B cell (primary cell): ENCODE measurements around the gene CRYM. TPM values are rescaled to one million over a fixed set of nuclear protein-coding genes. Genes with fewer than 3 reads are reported as not detected.

Experiments used
- ATAC-seq: fragments of 200-7000 bp; cut with Tn5 transposase; one replicate; pipeline ENCODE4 v1.10.0; 2021; ENCODE audit warnings: low read depth, mild to moderate bottlenecking, moderate number of reproducible peaks, moderate library complexity
- CTCF ChIA-PET: fragments of 350-600 bp; sonication (Branson Sonifier 250); formaldehyde crosslinking; loops from one replicate; lab custom pipeline; 2021; ENCODE audit warnings: antibody characterized with exemption, inconsistent platforms; lab: Charles Lee
- POLR2A ChIA-PET: fragments of 350-600 bp; sonication (Branson Sonifier 250); formaldehyde crosslinking; loops from one replicate; lab custom pipeline; 2021; ENCODE audit warnings: antibody characterized with exemption; lab: Charles Lee
- DNase-seq: peaks from one replicate; pipeline ENCODE4 v3.0.0; 2013
- H2AFZ ChIP-seq: 2 replicates; pipeline ENCODE4 v1.6.1; 2012; ENCODE audit warnings: mild to moderate bottlenecking, low read depth, low read length; ENCODE audit not compliant: insufficient read depth, poor library complexity, severe bottlenecking
- H3K27ac ChIP-seq, 2 donors: 1 replicate in 1 of 2; 2 replicates in 1 of 2; pipeline ENCODE4 v1.5.1; 2012 to 2013; ENCODE audit warnings: low read length in 2 of 2, mild to moderate bottlenecking in 2 of 2, moderate library complexity in 1 of 2
- H3K27me3 ChIP-seq, 4 experiments: fragments of 200-600 bp in 1 of 4; sonication (generic) in 1 of 4; replicated peaks in 1 of 4; 1 replicate in 2 of 4; 2 replicates in 2 of 4; pipeline versions ENCODE4 v1.6.1 to v1.7.0; 2013 to 2016; ENCODE audit warnings: low read length in 3 of 4, mild to moderate bottlenecking in 2 of 4, mixed read lengths in 1 of 4, moderate library complexity in 1 of 4; ENCODE audit not compliant: insufficient read depth in 4 of 4, control insufficient read depth in 3 of 4; ENCODE audit errors: control extremely low read depth in 1 of 4
- H3K36me3 ChIP-seq, 2 experiments: replicated peaks in 1 of 2; 1 replicate in 1 of 2; 2 replicates in 1 of 2; pipeline versions ENCODE4 v1.6.1 to v1.7.1; 2013; ENCODE audit warnings: low read length in 1 of 2; ENCODE audit not compliant: insufficient read depth in 2 of 2, control insufficient read depth in 1 of 2; ENCODE audit errors: control extremely low read depth in 1 of 2, extremely low read depth in 1 of 2
- H3K4me1 ChIP-seq, 2 donors: fragments of 200-600 bp in 1 of 2; sonication (generic) in 1 of 2; 1 replicate in 1 of 2; 2 replicates in 1 of 2; pipeline versions ENCODE4 v1.5.1 to v1.6.1; 2013 to 2017; ENCODE audit warnings: low read length in 2 of 2; ENCODE audit not compliant: control insufficient read depth in 2 of 2, insufficient read depth in 2 of 2
- H3K4me2 ChIP-seq: replicated peaks from 2 replicates; pipeline ENCODE3; 2012; ENCODE audit warnings: mild to moderate bottlenecking, low read depth, low read length; ENCODE audit not compliant: poor library complexity, severe bottlenecking
- H3K4me3 ChIP-seq, 5 experiments: fragments of 200-600 bp in 1 of 5; sonication (generic) in 1 of 5; 1 replicate in 3 of 5; 2 replicates in 2 of 5; pipeline versions ENCODE4 v1.5.1 to v1.7.0; 2011 to 2016; ENCODE audit warnings: low read length in 4 of 5, mild to moderate bottlenecking in 4 of 5, low read depth in 2 of 5, control low read depth in 1 of 5, moderate library complexity in 1 of 5; ENCODE audit not compliant: insufficient read depth in 1 of 5; ENCODE audit errors: control extremely low read depth in 1 of 5, extremely low read depth in 1 of 5
- H3K79me2 ChIP-seq: fragments of 200-600 bp; sonication (generic); one replicate; pipeline ENCODE4 v1.6.0; 2016; ENCODE audit warnings: low read length; ENCODE audit not compliant: control insufficient read depth, insufficient read depth
- H3K9ac ChIP-seq: fragments of 200-600 bp; sonication (generic); 2 replicates; pipeline ENCODE4 v1.6.1; 2017; ENCODE audit warnings: mild to moderate bottlenecking, low read length, moderate library complexity
- H3K9me3 ChIP-seq, 3 donors: one replicate each; pipeline versions ENCODE4 v1.6.1 to v1.7.1; 2013; ENCODE audit warnings: low read length in 2 of 3; ENCODE audit not compliant: control insufficient read depth in 2 of 3, insufficient read depth in 1 of 3; ENCODE audit errors: control extremely low read depth in 1 of 3
- H4K20me1 ChIP-seq: 2 replicates; pipeline ENCODE4 v1.6.0; 2012; ENCODE audit warnings: mild to moderate bottlenecking, low read length; ENCODE audit not compliant: insufficient read depth, control insufficient read depth, poor library complexity, severe bottlenecking
- H3K27ac Mint-ChIP-seq: one replicate; pipeline ENCODE4 v1.8.0; 2021; ENCODE audit warnings: mixed read lengths
- H3K27me3 Mint-ChIP-seq: one replicate; pipeline ENCODE4 v1.8.0; 2021; ENCODE audit warnings: mixed read lengths
- H3K4me1 Mint-ChIP-seq: one replicate; pipeline ENCODE4 v1.8.0; 2021; ENCODE audit warnings: mixed read lengths
- H3K4me3 Mint-ChIP-seq: one replicate; pipeline ENCODE4 v1.8.0; 2021; ENCODE audit warnings: mixed read lengths
- H3K9me3 Mint-ChIP-seq: one replicate; pipeline ENCODE4 v1.8.0; 2022; ENCODE audit warnings: mixed read lengths; ENCODE audit not compliant: insufficient read depth
- EZH2 ChIP-seq: IDR thresholded peaks from 2 replicates; pipeline ENCODE4 v1.6.1; 2012; ENCODE audit warnings: borderline replicate concordance, low read depth, mild to moderate bottlenecking, moderate library complexity, low read length; ENCODE audit not compliant: insufficient read depth, poor library complexity, severe bottlenecking
- WGBS: methylation state at CpG from one replicate; pipeline ENCODE4 v1.1.5; 2013; ENCODE audit warnings: missing lambda C conversion rate; ENCODE audit not compliant: insufficient coverage; 5-methylcytosine and 5-hydroxymethylcytosine counted together
- intact Hi-C: fragments of 100-400 bp; cut with micrococcal nuclease; formaldehyde crosslinking; loops from one replicate; pipeline ENCODE4 v1.10.0; 2022
- polyA plus RNA-seq: library from polyadenylated mRNA; depleted of rRNA; stranded (reverse); fragments of >200 nt; gene quantifications from 2 replicates; pipeline ENCODE4 v1.2.3, GENCODE V29; 2012
- total RNA-seq, 2 donors: library from RNA; stranded (reverse); fragments of 120-200 nt in 1 of 2; gene quantifications; 1 replicate in 1 of 2; 2 replicates in 1 of 2; pipeline versions ENCODE4 v1.2.3 to v1.2.4, GENCODE V29; 2013 to 2022
- TF ChIP-seq, protein P1 (sequence below): fragments of 200-600 bp; IDR thresholded peaks from one replicate; pipeline ENCODE4 v1.8.0; 2022; ENCODE audit warnings: antibody characterized with exemption, mild to moderate bottlenecking

The CRYM gene
- total and polyA plus RNA-seq, 2 donors (not counting 1 experiment from before 2014, with no cell fraction given): 3.3 to 8.2 TPM

GRCh38 chr16:21222495-21223337 lies 55.4 kb downstream of the CRYM start:
- TF ChIP-seq EZH2: no peak
- TF ChIP-seq, protein P1, sequence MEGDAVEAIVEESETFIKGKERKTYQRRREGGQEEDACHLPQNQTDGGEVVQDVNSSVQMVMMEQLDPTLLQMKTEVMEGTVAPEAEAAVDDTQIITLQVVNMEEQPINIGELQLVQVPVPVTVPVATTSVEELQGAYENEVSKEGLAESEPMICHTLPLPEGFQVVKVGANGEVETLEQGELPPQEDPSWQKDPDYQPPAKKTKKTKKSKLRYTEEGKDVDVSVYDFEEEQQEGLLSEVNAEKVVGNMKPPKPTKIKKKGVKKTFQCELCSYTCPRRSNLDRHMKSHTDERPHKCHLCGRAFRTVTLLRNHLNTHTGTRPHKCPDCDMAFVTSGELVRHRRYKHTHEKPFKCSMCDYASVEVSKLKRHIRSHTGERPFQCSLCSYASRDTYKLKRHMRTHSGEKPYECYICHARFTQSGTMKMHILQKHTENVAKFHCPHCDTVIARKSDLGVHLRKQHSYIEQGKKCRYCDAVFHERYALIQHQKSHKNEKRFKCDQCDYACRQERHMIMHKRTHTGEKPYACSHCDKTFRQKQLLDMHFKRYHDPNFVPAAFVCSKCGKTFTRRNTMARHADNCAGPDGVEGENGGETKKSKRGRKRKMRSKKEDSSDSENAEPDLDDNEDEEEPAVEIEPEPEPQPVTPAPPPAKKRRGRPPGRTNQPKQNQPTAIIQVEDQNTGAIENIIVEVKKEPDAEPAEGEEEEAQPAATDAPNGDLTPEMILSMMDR: no peak
- 65% methylated on average over 3 of the region's 4 CpGs for WGBS
- no peak overlapping the region for H3K4me3 ChIP-seq
- Mint-ChIP-seq H3K4me1 (peaks cover 15% of the 10 kb centered on the region), H3K4me3 (no peak overlapping the region), H3K27me3 (peaks cover 56% of the 10 kb centered on the region), H3K27ac (no peak overlapping the region), H3K9me3 (no peaks in the 10 kb centered on the region)
- H3K4me1 ChIP-seq: no peaks in the 10 kb centered on the region
- H2AFZ ChIP-seq: no peak overlapping the region
- no peak overlapping the region for H3K4me2 ChIP-seq
- no peaks in the 10 kb centered on the region for H3K79me2 ChIP-seq
- no peaks in the 10 kb centered on the region for H3K9me3 ChIP-seq
- H3K36me3 ChIP-seq: no peaks in the 10 kb centered on the region
- ChIA-PET CTCF (no interaction called here), POLR2A (no interaction called here)
- H3K27ac ChIP-seq: no peak overlapping the region
- no peak for ATAC-seq
- peaks cover 0 to 22% (median 7%) of the 10 kb centered on the region in 4 experiments for H3K27me3 ChIP-seq
- no peaks in the 10 kb centered on the region for H4K20me1 ChIP-seq
- no peak overlapping the region for H3K9ac ChIP-seq
- intact Hi-C loops: no loop called here
- DNase-seq: no peak

- H3K4me1 Mint-ChIP-seq: peaks cover 13% of the 10 kb centered on the region
- H3K9me3 Mint-ChIP-seq: no peaks in the 10 kb centered on the region
- H3K27me3 Mint-ChIP-seq: peaks cover 59% of the 10 kb centered on the region
- no peak overlapping the region for H3K9ac ChIP-seq
- no peaks in the 10 kb centered on the region for H3K36me3 ChIP-seq
- H3K9me3 ChIP-seq: no peaks in the 10 kb centered on the region
- H3K4me3 Mint-ChIP-seq: no peak overlapping the region
- WGBS: no CpG with 5 or more reads among the region's 2 CpGs
- TF ChIP-seq EZH2: no peak
- TF ChIP-seq, protein P1: no peak
- no peaks in the 10 kb centered on the region for H3K79me2 ChIP-seq
- H3K27me3 ChIP-seq: peaks cover 0 to 20% (median 7%) of the 10 kb centered on the region in 4 experiments
- no peak overlapping the region for H3K4me3 ChIP-seq
- CTCF ChIA-PET: no interaction called here
- H3K27ac Mint-ChIP-seq: no peak overlapping the region
- H3K4me2 ChIP-seq: no peak overlapping the region
- ATAC-seq (no peak), DNase-seq (no peak)
- intact Hi-C loops: no loop called here
- H3K27ac ChIP-seq: no peak overlapping the region
- POLR2A ChIA-PET: no interaction called here
- no peaks in the 10 kb centered on the region for H3K4me1 ChIP-seq
- H2AFZ ChIP-seq: no peak overlapping the region
- no peaks in the 10 kb centered on the region for H4K20me1 ChIP-seq
Measured at GRCh38 chr16:21219551-21219950, 58.5 kb downstream of the CRYM start.
